Fibroblast of lung (primary cell): ENCODE measurements around the gene FBN3. TPM values are rescaled to one million over a fixed set of nuclear protein-coding genes. Genes with fewer than 3 reads are reported as not detected.

Experiments used
- DNase-seq, 2 donors: peaks; one replicate each; pipeline versions ENCODE4 v3.0.0 to v3.0.0-alpha.2; 2010; ENCODE audit warnings: low read depth in 2 of 2
- H2AFZ ChIP-seq: 2 replicates; pipeline ENCODE4 v1.5.1; 2012; ENCODE audit warnings: low read length, control low read depth, inconsistent platforms
- H3K27ac ChIP-seq: 2 replicates; pipeline ENCODE4 v1.5.1; 2011; ENCODE audit warnings: low read length, control low read depth; ENCODE audit not compliant: insufficient read depth
- H3K27me3 ChIP-seq: 2 replicates; pipeline ENCODE4 v1.5.1; 2011; ENCODE audit warnings: mild to moderate bottlenecking, low read length; ENCODE audit not compliant: control insufficient read depth, insufficient read depth
- H3K36me3 ChIP-seq: 2 replicates; pipeline ENCODE4 v1.5.1; 2011; ENCODE audit warnings: low read length; ENCODE audit not compliant: control insufficient read depth, insufficient read depth
- H3K4me1 ChIP-seq: 2 replicates; pipeline ENCODE4 v1.5.1; 2011; ENCODE audit warnings: low read length; ENCODE audit not compliant: control insufficient read depth, insufficient read depth; ENCODE audit errors: extremely low read depth
- H3K4me2 ChIP-seq: 2 replicates; pipeline ENCODE4 v1.5.1; 2011; ENCODE audit warnings: low read length, control low read depth; ENCODE audit not compliant: insufficient read depth; ENCODE audit errors: extremely low read depth
- H3K4me3 ChIP-seq, 4 experiments: fragments of 200-600 bp in 1 of 4; sonication (generic) in 1 of 4; replicated peaks in 1 of 4; 2 replicates each; pipeline ENCODE4 v1.5.1; 2011 to 2016; ENCODE audit warnings: low read length in 4 of 4, low read depth in 3 of 4, mild to moderate bottlenecking in 3 of 4, control low read depth in 2 of 4, inconsistent platforms in 1 of 4, mixed read lengths in 1 of 4; ENCODE audit not compliant: insufficient read depth in 1 of 4; ENCODE audit errors: control extremely low read depth in 1 of 4
- H3K79me2 ChIP-seq: 2 replicates; pipeline ENCODE4 v1.5.1; 2012; ENCODE audit warnings: mild to moderate bottlenecking, low read length, inconsistent platforms; ENCODE audit not compliant: control insufficient read depth, insufficient read depth
- H3K9ac ChIP-seq: 2 replicates; pipeline ENCODE4 v1.5.1; 2011; ENCODE audit warnings: mild to moderate bottlenecking, low read length, control low read depth; ENCODE audit not compliant: insufficient read depth
- H3K9me3 ChIP-seq: 2 replicates; pipeline ENCODE4 v1.5.1; 2012; ENCODE audit warnings: low read depth, low read length; ENCODE audit not compliant: control insufficient read depth, insufficient read depth
- H4K20me1 ChIP-seq: 2 replicates; pipeline ENCODE4 v1.5.1; 2011; ENCODE audit warnings: low read length; ENCODE audit not compliant: control insufficient read depth, insufficient read depth; ENCODE audit errors: extremely low read depth
- EZH2 ChIP-seq: IDR thresholded peaks from 2 replicates; pipeline ENCODE4 v1.5.1; 2012; ENCODE audit warnings: low read length, control low read depth, mild to moderate bottlenecking; ENCODE audit errors: missing control alignments
- polyA plus RNA-seq, 2 donors: library from polyadenylated mRNA; depleted of rRNA in 1 of 2; stranded (reverse) in 1 of 2; unstranded in 1 of 2; fragments of >200 nt; gene quantifications; 2 replicates each; pipeline ENCODE4 v1.2.1, GENCODE V29; 2011 to 2012; ENCODE audit warnings: missing spikeins in 1 of 2
- total RNA-seq: library from RNA; depleted of rRNA; stranded (reverse); fragments of >200 nt; gene quantifications from 2 replicates; pipeline ENCODE4 v1.2.1, GENCODE V29; 2014
- TF ChIP-seq, protein P1 (sequence below), 2 donors: IDR thresholded peaks in 1 of 2; conservative IDR thresholded peaks in 1 of 2; 1 replicate in 1 of 2; 2 replicates in 1 of 2; pipeline ENCODE4 v1.5.1; 2011 to 2012; ENCODE audit warnings: low read length in 2 of 2, control low read depth in 1 of 2, inconsistent platforms in 1 of 2, low read depth in 1 of 2, mild to moderate bottlenecking in 1 of 2

The FBN3 gene
- total and polyA plus RNA-seq, 2 donors (not counting 1 experiment from before 2014, with no cell fraction given) = under 0.01 TPM; not detected in 1

DNA sequence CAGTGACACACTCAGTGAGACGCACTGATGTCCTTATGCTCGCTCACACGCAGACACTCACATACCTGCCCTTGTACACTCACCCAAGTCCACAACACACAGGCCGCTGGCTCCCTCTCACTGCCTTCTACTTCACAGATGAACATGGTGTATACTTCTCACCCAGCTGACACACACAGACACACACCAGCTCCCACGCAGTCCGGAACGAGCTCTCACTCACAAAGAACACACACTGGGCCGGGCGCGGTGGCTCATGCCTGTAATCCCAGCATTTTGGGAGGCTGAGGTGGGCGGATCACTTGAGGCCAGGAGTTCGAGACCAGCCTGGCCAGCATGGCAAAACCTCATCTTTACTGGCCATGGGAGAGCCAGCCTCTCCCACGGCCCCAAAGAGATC lies 65.2 kb downstream of the FBN3 start:
- no peak overlapping the region for H3K27ac ChIP-seq
- no peaks in the 10 kb centered on the region for H3K9me3 ChIP-seq
- TF ChIP-seq EZH2 = no peak
- no peaks in the 10 kb centered on the region for H3K4me1 ChIP-seq
- H3K4me2 ChIP-seq = no peak overlapping the region
- no peak for DNase-seq
- H3K36me3 ChIP-seq = no peaks in the 10 kb centered on the region
- no peaks in the 10 kb centered on the region for H3K27me3 ChIP-seq
- no peaks in the 10 kb centered on the region for H4K20me1 ChIP-seq
- no peak overlapping the region for H3K9ac ChIP-seq
- H3K79me2 ChIP-seq = no peaks in the 10 kb centered on the region
- H3K4me3 ChIP-seq = no peak overlapping the region
- H2AFZ ChIP-seq = no peak overlapping the region

DNA sequence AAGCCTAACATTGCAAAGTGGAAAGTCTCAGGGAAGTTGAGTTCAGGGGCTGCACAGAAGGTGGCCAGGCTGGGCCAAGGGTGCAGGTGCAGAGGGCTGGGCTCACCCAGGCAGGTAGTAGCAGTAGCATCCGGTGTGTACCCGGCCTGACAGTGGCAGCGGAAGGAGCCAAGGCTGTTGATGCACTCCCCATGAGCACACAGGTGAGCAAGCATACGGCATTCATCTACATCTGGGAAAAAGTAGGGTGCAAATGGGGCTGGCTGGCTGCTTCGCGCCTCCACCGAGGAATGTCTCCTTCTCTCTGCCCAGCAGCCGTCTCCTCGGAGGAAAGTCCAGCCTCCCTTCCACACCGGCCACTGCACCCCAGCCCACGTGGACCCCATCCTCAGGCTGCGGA lies 66.3 kb downstream of the FBN3 start:
- Histone ChIP-seq H3K4me1 (no peaks in the 10 kb centered on the region), H4K20me1 (no peaks in the 10 kb centered on the region), H3K79me2 (no peaks in the 10 kb centered on the region), H3K4me2 (no peak overlapping the region), H3K27ac (no peak overlapping the region), H3K27me3 (no peaks in the 10 kb centered on the region), H2AFZ (no peak overlapping the region), H3K36me3 (no peaks in the 10 kb centered on the region), H3K4me3 (no peak overlapping the region), H3K9me3 (no peaks in the 10 kb centered on the region), H3K9ac (no peak overlapping the region)
- TF ChIP-seq, protein P1, sequence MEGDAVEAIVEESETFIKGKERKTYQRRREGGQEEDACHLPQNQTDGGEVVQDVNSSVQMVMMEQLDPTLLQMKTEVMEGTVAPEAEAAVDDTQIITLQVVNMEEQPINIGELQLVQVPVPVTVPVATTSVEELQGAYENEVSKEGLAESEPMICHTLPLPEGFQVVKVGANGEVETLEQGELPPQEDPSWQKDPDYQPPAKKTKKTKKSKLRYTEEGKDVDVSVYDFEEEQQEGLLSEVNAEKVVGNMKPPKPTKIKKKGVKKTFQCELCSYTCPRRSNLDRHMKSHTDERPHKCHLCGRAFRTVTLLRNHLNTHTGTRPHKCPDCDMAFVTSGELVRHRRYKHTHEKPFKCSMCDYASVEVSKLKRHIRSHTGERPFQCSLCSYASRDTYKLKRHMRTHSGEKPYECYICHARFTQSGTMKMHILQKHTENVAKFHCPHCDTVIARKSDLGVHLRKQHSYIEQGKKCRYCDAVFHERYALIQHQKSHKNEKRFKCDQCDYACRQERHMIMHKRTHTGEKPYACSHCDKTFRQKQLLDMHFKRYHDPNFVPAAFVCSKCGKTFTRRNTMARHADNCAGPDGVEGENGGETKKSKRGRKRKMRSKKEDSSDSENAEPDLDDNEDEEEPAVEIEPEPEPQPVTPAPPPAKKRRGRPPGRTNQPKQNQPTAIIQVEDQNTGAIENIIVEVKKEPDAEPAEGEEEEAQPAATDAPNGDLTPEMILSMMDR (conservative IDR thresholded peaks at IDR 0.05 in 1 of 2, IDR thresholded peaks at IDR 0.05 in 1 of 2; ENCODE audit: low read depth in 1 of 2, low read length in 2 of 2) = no peak
- no peak for TF ChIP-seq EZH2
- no peak for DNase-seq

DNA sequence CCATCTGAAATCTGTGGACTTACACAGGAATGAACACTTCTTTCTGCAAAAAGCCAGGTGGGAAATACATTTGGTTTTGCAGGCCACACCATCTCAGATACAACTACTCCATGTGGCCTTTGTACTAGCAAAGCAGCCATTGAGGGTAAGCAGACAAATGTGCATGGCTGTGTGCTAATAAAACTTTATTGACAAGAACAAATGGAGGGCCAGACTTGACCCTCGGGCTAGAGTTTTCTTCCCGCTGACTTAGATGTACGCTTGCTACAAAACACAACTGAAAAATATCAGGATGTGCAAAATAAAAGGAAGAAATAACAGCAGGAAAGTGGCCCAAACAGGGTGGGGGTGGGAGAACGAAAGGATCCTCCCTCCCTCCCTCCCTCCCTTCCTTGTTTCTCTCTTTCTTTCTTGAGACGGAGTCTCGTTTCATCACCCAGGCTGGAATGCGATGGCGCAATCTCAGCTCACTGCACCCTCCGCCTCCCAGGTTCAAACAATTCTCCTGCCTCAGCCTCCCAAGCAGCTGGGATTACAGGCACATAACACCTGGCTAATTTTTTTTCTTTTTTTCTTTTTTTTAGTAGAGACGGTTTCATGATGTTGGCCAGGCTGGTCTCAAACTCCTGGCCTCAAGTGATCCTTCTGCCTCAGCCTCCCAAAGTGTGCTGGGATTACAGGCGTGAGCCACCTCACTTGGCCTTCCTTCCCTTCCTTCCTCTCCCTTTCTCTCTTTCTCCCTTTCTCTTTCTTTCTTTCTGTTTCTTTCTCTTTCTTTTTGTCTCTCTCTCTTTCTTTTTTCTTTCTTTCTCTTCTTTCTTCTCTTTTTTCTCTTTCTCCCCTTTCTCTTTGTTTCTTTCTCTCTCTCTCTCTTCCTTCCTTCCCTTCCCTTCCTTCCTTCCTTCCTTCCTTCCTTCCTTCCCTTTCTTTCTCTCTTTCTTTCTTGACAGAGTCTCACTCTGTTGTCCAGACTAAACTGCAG lies 67.5 kb downstream of the FBN3 start:
- Histone ChIP-seq H3K27ac (no peak overlapping the region), H2AFZ (no peak overlapping the region), H3K4me3 (no peak overlapping the region), H3K9ac (no peak overlapping the region), H3K4me1 (no peaks in the 10 kb centered on the region), H3K4me2 (no peak overlapping the region), H3K79me2 (no peaks in the 10 kb centered on the region), H3K36me3 (no peaks in the 10 kb centered on the region), H3K9me3 (no peaks in the 10 kb centered on the region), H3K27me3 (no peaks in the 10 kb centered on the region), H4K20me1 (no peaks in the 10 kb centered on the region)
- DNase-seq = peak in 1 of 2 donors; percentile 22
- TF ChIP-seq EZH2 = no peak
- TF ChIP-seq, protein P1 (conservative IDR thresholded peaks at IDR 0.05 in 1 of 2, IDR thresholded peaks at IDR 0.05 in 1 of 2; ENCODE audit: low read depth in 1 of 2, low read length in 2 of 2) = no peak
